Femur (tissue), 1 donor: ENCODE measurements around the gene MAD1L1.
"Not testable (repeated sequence)": the region's sequence is repeated elsewhere in the genome, so short reads cannot be mapped to it uniquely, and the experiment has no call there.

Source experiments
- DNase-seq: peaks from one replicate; pipeline ENCODE4 v3.0.0-alpha.2; 2017

Gene MAD1L1

GRCh38 chr7:1818575-1819258 is 414.0 kb downstream of the MAD1L1 start:
- no peak for DNase-seq

- no peak for DNase-seq
Measured at GRCh38 chr7:1817061-1817712, 415.6 kb downstream of the MAD1L1 start.

GRCh38 chr7:1816451-1816850 is 416.3 kb downstream of the MAD1L1 start:
- DNase-seq, result not testable (repeated sequence)

- not testable (repeated sequence) for DNase-seq
Measured at GRCh38 chr7:1815551-1816281, 417.0 kb downstream of the MAD1L1 start.

GRCh38 chr7:1815051-1815481 is 417.7 kb downstream of the MAD1L1 start:
- peak; percentile 69 for DNase-seq

GRCh38 chr7:1814089-1814811 is 418.5 kb downstream of the MAD1L1 start:
- DNase-seq, result no peak

GRCh38 chr7:1813394-1814088 is 419.2 kb downstream of the MAD1L1 start:
- DNase-seq, result no peak

GRCh38 chr7:1812509-1813393 is 420.0 kb downstream of the MAD1L1 start:
- peak; percentile 36 for DNase-seq

- peak; percentile 28 for DNase-seq
Measured at GRCh38 chr7:1811850-1812508, 420.8 kb downstream of the MAD1L1 start.

- peak; percentile 62 for DNase-seq
Measured at GRCh38 chr7:1810961-1811849, 421.5 kb downstream of the MAD1L1 start.

- no peak for DNase-seq
Measured at GRCh38 chr7:1810521-1810920, 422.2 kb downstream of the MAD1L1 start.

- no peak for DNase-seq
Measured at GRCh38 chr7:1809601-1810258, 423.0 kb downstream of the MAD1L1 start.

- DNase-seq, result no peak
Measured at GRCh38 chr7:1809070-1809469, 423.7 kb downstream of the MAD1L1 start.

GRCh38 chr7:1807821-1808600 is 424.7 kb downstream of the MAD1L1 start:
- DNase-seq, result no peak

- no peak for DNase-seq
Measured at GRCh38 chr7:1806354-1806753, 426.4 kb downstream of the MAD1L1 start.

GRCh38 chr7:1804310-1804709 is 428.4 kb downstream of the MAD1L1 start:
- DNase-seq, result no peak

GRCh38 chr7:1802899-1803298 is 429.8 kb downstream of the MAD1L1 start:
- DNase-seq, result no peak

GRCh38 chr7:1800902-1801301 is 431.8 kb downstream of the MAD1L1 start:
- DNase-seq, result peak; percentile 24
